Activated naive CD4-positive, alpha-beta T cell treated with anti-CD3 and anti-CD28 coated beads, Interleukin-2, amount 50 U/mL, for 16 hours (primary cell): ENCODE measurements around the gene TEC.
A peak's percentile ranks its signal among the peaks of the same experiment; 100 is the strongest.

Source experiments
- DNase-seq: peaks from one replicate; pipeline ENCODE4 v3.0.0-alpha.2; 2020

Gene TEC

GRCh38 chr4:48153791-48154550, 115.7 kb downstream of the TEC start:
- no peak for DNase-seq

- DNase-seq, result no peak
Observed at GRCh38 chr4:48152259-48152658, 117.4 kb downstream of the TEC start.

- DNase-seq, result no peak
Observed at GRCh38 chr4:48149827-48150370, 119.7 kb downstream of the TEC start.

GRCh38 chr4:48147621-48148020, 122.0 kb downstream of the TEC start:
- no peak for DNase-seq

GRCh38 chr4:48141048-48141447, 128.6 kb downstream of the TEC start:
- no peak for DNase-seq

GRCh38 chr4:48139691-48140090, 129.9 kb downstream of the TEC start:
- DNase-seq, result peak; percentile 32

GRCh38 chr4:48138936-48139335, 130.7 kb downstream of the TEC start:
- DNase-seq, result no peak

GRCh38 chr4:48138511-48138910, 131.1 kb downstream of the TEC start:
- no peak for DNase-seq

- DNase-seq, result no peak
Observed at GRCh38 chr4:48137846-48138245, 131.8 kb downstream of the TEC start.

GRCh38 chr4:48134081-48134480, 135.6 kb downstream of the TEC start, which contains the start of gene TXK:
TXK (minus strand) TSS chr4:48134250; CDS start chr4:48134170, 80 bp downstream.
- peak; percentile 20 for DNase-seq

- DNase-seq, result no peak
Observed at GRCh38 chr4:48133669-48134068, 136.0 kb downstream of the TEC start.

GRCh38 chr4:48131736-48132135, 137.9 kb downstream of the TEC start:
- DNase-seq, result no peak

GRCh38 chr4:48130100-48130499, 139.5 kb downstream of the TEC start:
- DNase-seq, result no peak

- DNase-seq, result peak; percentile 37
Observed at GRCh38 chr4:48129307-48130014, 140.2 kb downstream of the TEC start.

- peak; percentile 70 for DNase-seq
Observed at GRCh38 chr4:48127682-48128404, 141.8 kb downstream of the TEC start.

GRCh38 chr4:48127231-48127630, 142.4 kb downstream of the TEC start:
- DNase-seq, result no peak

- no peak for DNase-seq
Observed at GRCh38 chr4:48126621-48127020, 143.0 kb downstream of the TEC start.

GRCh38 chr4:48124870-48125269, 144.8 kb downstream of the TEC start:
- DNase-seq, result no peak

GRCh38 chr4:48122756-48123155, 146.9 kb downstream of the TEC start:
- no peak for DNase-seq

GRCh38 chr4:48121180-48121579, 148.5 kb downstream of the TEC start:
- DNase-seq, result no peak

- DNase-seq, result no peak
Observed at GRCh38 chr4:48120132-48120531, 149.5 kb downstream of the TEC start.

- DNase-seq, result no peak
Observed at GRCh38 chr4:48119646-48120045, 150.0 kb downstream of the TEC start.

- no peak for DNase-seq
Observed at GRCh38 chr4:48118081-48118480, 151.6 kb downstream of the TEC start.
